Activated CD4-positive, alpha-beta T cell treated with anti-CD3 and anti-CD28 coated beads, Interleukin-2, Interleukin-6, amounts not matched to agents 100 ng/mL and 50 ng/mL, durations not matched to agents 16 hours and 8 hours (primary cell): ENCODE measurements around the gene LIN54.
A peak's percentile ranks its signal among the peaks of the same experiment; 100 is the strongest.
"Not testable (repeated sequence)": the region's sequence is repeated elsewhere in the genome, so short reads cannot be mapped to it uniquely, and the experiment has no call there.

Experiments used
- DNase-seq: peaks from one replicate; pipeline ENCODE4 v3.0.0-alpha.2; 2020

LIN54 gene

GRCh38 chr4:83010522-83011318 lies at the start of gene LIN54:
LIN54 (minus strand) TSS chr4:83010823; CDS start chr4:82984844, 25,979 bp downstream.
- peak; percentile 90 for DNase-seq

DNA sequence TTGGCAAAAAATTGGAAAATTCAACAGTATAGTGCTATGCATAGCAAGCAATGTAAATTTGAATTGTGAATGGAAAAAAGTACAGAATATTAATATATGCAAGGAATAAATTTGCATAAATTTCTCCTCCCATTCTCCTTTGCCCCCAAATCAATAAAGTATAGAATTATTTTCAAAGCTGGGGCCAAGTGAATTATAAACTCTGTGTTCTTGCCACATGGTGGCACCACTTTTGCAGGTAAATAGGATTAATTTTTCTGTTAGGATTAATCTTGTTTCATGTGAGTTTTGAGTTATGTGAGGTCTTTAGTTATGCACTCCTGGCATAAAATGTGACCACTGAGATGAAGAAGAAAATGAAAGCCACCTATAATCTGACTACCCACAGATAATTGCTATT lies 44.3 kb upstream of the LIN54 start:
- no peak for DNase-seq

DNA sequence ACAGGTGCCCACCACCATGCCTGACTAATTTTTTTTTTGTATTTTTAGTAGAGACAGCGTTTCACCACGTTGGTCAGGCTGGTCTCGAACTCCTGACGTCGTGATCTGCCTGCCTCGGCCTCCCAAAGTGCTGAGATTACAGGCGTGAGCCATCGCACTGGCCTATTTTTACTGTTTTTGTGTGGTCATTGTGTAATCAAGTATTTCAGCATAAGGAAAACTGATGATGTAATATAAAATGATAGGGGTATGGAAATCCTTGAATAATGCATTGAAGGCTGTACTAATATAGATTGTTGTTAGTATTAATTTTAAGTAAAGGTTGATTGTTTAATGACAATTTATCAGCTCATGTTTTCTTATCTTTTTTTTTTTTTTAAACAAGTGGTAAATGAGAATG lies 38.2 kb upstream of the LIN54 start:
- DNase-seq, result not testable (repeated sequence)

DNA sequence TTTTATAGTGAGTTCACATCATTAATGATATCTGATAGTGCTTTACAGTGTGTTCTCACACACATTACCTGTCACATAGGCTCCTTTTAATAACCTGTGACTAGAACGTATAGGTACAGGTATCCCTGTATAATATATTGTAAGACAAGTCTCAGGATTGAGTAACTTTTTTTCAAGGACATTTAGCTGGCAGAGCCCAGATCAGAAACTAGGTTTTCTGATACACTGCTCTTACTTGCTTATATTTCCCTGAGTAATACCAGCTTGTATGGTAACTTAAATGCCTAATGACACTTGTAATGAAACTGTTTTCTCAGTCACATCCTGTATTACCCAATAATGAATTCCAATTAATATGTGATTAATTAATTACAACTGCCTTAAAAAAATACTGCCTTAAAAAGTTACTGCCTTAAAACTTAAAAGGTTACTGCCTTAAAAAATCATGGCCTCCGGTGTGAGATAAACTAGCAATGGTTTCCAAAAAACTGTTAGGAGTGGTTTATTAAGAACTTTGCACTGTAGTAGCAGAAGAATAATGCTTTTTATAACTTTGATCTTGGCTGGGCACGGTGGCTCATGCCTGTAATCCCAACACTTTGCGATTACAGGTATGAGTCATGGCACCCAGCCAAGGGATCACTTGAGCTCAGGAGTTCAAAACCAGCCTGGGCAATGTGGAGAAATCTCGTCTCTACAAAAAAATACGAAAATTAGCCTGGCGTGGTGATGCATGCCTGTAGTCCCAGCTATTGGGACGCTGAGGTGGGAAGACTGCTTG lies 36.3 kb upstream of the LIN54 start:
- DNase-seq, result no peak

- DNase-seq, result no peak
These were observed 33.3 kb upstream of the LIN54 start for GRCh38 chr4:83043801-83044407.

DNA sequence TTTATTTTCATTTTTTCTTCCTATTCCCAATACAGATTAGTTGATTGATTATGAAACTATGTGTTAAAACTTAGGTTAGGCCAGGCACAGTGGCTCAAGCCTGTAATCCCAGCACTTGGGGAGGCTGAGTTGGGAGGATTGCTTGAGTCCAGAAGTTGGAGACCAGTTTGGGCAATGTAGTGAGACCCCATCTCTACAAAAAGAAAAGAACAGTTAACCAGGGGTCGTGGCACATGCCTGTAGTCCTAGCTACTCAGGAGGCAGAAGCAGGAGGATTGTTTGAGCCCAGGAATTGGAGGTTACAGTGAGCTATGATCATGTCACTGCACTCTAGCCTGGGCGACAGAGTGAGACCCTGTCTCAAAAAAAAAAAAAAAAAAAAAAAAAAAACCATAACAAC lies 32.5 kb upstream of the LIN54 start:
- not testable (repeated sequence) for DNase-seq

GRCh38 chr4:83040269-83040668 lies 29.6 kb upstream of the LIN54 start:
- DNase-seq, result no peak

GRCh38 chr4:83036991-83037665 lies 26.5 kb upstream of the LIN54 start:
- DNase-seq, result no peak

GRCh38 chr4:83034630-83035494 lies 24.2 kb upstream of the LIN54 start, which contains the start of gene COPS4:
COPS4 (plus strand) TSS chr4:83035183; CDS start chr4:83035225, 42 bp downstream.
- peak; percentile 99 for DNase-seq

DNA sequence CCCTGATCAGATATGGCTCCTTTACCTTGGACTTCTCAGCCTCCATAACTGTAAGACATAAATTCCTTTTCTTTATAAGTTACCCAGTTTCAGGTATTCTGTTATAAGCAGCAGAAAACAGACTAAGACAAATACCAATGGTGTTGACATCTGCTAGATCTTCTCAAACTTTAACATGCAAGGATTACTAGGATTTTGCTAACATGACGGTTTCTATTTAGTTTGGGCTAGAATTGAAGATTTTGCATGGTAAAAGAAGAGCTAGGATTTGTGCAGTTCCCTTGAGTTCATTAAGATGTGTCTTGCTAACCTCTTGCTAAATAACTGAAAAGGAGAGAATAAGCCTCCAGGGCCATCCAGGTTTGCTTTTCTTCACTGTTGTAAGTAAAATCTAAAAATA lies 19.1 kb upstream of the LIN54 start:
- DNase-seq, result no peak

- no peak for DNase-seq
These were observed 18.4 kb upstream of the LIN54 start for GRCh38 chr4:83028976-83029375.

DNA sequence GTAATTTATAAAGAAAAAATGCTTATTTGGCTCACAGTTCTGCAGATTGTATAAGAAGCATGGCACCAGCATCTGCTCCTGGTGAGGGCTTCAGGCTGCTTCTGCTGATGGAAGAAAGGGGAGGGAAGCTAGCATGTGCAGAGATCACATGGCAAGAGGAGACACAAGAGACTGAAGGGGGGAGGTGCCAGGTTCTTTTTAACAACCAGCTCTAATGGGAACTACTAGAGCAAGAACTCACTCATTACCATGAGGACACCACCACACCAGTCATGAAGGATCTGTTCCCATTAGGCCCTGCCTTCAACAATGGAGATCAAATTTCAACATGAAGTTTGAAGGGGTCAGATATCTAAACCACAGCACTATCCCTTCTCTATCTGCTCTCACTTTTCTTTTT lies 14.9 kb upstream of the LIN54 start:
- DNase-seq, result no peak

- DNase-seq, result no peak
These were observed 13.6 kb upstream of the LIN54 start for GRCh38 chr4:83024233-83024632.

- not testable (repeated sequence) for DNase-seq
These were observed 13.0 kb upstream of the LIN54 start for GRCh38 chr4:83023599-83023998.

DNA sequence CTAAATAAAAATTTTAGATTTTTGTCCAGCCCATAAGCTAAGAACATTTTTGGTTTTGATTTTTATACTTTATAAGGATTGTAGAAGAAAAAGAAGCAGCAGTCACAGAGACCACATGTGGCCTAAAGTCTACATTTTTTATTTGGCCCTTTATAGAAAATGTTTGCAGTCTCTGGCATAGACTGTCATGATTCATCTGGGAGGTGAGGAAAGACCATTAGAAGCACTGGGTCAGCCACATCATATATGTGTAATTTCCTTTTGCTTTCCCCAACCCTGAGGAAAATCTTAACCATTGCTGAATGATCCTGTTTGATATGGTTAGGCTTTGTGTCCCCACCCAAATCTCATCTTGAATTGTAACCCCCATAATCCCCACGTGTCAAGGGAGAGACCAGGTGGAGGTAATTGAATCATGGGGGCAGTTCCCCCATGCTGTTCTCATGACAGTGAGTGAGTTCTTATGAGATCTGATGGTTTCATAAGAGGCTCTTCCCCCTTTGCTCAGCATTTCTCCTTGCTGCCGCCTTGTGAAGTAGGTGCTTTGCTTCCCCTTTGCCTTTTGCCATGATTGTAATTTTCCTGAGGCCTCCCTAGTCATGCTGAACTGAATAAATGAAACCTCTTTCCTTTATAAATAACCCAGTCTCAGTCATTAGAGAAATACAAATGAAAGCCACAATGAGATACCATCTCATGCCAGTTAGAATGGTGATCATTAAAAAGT lies 12.3 kb upstream of the LIN54 start:
- no peak for DNase-seq

DNA sequence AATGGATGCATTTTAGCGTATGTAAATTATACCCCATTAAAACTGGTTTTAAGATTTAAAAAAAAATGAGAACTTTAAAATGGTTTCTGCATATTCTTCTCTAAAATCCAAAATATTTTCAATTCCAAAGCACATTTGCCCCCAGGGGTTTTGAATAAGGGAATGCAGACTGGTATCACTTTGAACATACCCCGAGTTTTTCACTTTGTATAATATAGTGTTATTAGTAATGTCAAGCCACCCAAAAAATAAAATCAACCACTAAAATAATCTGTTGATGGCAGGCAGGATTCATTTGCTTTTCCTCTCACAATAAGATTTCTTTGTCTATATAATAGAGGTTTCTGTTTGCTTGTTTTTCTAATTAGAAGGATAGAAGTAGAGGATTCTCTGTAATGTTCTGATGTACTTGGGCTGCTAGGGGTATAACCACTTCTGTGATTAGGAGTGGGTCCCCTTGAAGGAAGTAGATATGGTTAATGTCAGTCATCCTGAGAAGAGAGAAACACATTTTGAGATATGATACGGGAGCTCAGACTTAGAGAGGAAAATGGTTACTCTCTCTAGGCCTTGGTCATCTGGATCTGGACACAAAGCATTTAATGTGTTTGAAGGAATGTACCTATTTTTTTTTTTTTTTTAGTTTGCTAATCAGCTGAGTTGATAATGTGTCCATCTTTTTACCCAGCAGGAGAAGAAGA lies 9.3 kb upstream of the LIN54 start:
- peak; percentile 69 for DNase-seq

DNA sequence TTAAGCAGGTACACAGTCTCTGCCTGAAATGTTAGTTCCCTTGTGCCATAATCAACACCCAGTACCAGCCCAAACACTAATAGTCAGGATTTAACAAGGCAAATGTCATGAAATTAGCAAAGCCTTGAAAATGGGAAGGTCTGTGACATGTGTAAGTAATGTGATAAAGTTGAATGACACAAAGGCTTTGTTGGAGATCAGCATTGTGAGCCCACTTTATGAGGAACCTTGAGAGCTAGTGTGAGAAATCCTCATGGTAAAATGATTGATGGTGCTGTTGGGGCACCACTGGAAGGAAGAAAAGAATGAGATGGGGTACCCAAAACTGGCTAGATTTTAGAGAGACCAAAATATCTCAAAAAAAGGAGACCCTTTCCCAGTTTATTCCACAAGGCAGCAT lies 3.3 kb upstream of the LIN54 start:
- DNase-seq, result no peak

DNA sequence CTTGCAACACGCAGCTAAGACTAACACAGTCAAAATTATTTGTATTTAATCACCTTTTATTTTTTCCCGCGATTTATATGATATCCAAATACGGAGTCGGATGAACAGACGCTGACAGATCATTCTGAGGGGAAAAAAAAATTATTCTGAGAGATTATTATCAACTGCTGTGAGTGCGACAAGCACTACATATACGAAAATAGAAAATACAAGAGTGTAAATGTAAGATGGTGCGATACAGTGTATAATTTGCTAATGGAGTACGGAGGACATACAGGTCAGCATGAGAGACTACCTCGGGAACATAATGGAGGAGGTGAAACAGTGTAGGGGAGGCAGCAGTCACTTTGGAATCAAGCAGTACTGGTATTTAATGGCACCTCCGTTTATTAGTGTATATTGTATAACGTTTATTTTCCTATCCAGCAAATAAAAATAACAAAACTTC lies 2.8 kb upstream of the LIN54 start:
- DNase-seq, result no peak

- peak; percentile 99 for DNase-seq
These were observed 2.2 kb upstream of the LIN54 start for GRCh38 chr4:83012687-83013419.

DNA sequence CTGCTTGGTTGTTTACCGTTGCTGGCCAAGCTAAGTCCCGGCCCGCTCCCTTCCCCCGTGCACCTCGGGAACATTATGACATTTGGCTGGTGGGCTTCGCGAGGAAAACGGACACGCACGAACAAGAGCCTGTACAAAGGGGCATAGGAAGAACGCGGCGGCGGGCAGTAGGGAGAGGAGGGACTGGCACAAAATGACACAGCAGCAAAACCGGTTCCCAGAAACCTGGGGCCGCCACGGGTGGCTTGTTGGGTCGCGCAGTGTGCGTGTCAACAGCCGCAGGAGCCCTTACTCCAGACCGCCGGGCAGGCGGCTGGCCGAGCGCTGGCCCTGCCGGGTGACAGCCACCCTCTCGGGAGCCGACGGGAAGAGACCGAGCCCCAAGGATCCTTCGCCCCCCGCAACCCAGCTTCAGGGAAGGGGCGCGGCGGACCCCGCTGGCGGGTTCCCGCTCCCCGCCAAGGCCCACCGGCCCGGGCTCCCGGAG lies 1.6 kb upstream of the LIN54 start:
- DNase-seq, result peak; percentile 52
